ENCODE measurements around the gene TDRD12. TPM values are rescaled to one million over a fixed set of nuclear protein-coding genes. Genes with fewer than 3 reads are reported as not detected.

TDRD12 gene
- total RNA-seq, 1 donor from 2014 or later = 1.6 TPM

GRCh38 chr19:32800191-32800590 lies 80.6 kb downstream of the TDRD12 start:
- Histone ChIP-seq H3K9me3 (ENCODE audit: control insufficient read depth in 3 of 3, low read length in 3 of 3) (no peaks in the 10 kb centered on the region), H3K27ac (ENCODE audit: low read depth, low read length) (no peak overlapping the region), H3K4me3 (ENCODE audit: low read length in 3 of 3) (no peak overlapping the region), H3K27me3 (ENCODE audit: control insufficient read depth in 3 of 3, insufficient read depth in 3 of 3, low read length in 3 of 3) (no peaks in the 10 kb centered on the region), H3K36me3 (ENCODE audit: control insufficient read depth in 3 of 3, insufficient read depth in 3 of 3, low read length in 3 of 3) (no peaks in the 10 kb centered on the region), H3K9ac (ENCODE audit: low read depth in 1 of 3, low read length in 3 of 3) (no peak overlapping the region), H3K4me1 (ENCODE audit: control insufficient read depth in 3 of 3, insufficient read depth in 3 of 3, low read length in 3 of 3) (no peaks in the 10 kb centered on the region)

- no peaks in the 10 kb centered on the region for H3K9me3 ChIP-seq (ENCODE audit: control insufficient read depth in 3 of 3, low read length in 3 of 3)
- H3K4me3 ChIP-seq (ENCODE audit: low read length in 3 of 3) = no peak overlapping the region
- no peak overlapping the region for H3K27ac ChIP-seq (ENCODE audit: low read depth, low read length)
- no peaks in the 10 kb centered on the region for H3K27me3 ChIP-seq (ENCODE audit: control insufficient read depth in 3 of 3, insufficient read depth in 3 of 3, low read length in 3 of 3)
- H3K36me3 ChIP-seq (ENCODE audit: control insufficient read depth in 3 of 3, insufficient read depth in 3 of 3, low read length in 3 of 3) = no peaks in the 10 kb centered on the region
- H3K9ac ChIP-seq (ENCODE audit: low read depth in 1 of 3, low read length in 3 of 3) = no peak overlapping the region
- no peaks in the 10 kb centered on the region for H3K4me1 ChIP-seq (ENCODE audit: control insufficient read depth in 3 of 3, insufficient read depth in 3 of 3, low read length in 3 of 3)
These were observed 81.2 kb downstream of the TDRD12 start for GRCh38 chr19:32800754-32801153.

GRCh38 chr19:32802840-32803239 lies 83.3 kb downstream of the TDRD12 start:
- Histone ChIP-seq H3K36me3 (ENCODE audit: control insufficient read depth in 3 of 3, insufficient read depth in 3 of 3, low read length in 3 of 3) (no peaks in the 10 kb centered on the region), H3K9ac (ENCODE audit: low read depth in 1 of 3, low read length in 3 of 3) (no peak overlapping the region), H3K27me3 (ENCODE audit: control insufficient read depth in 3 of 3, insufficient read depth in 3 of 3, low read length in 3 of 3) (no peaks in the 10 kb centered on the region), H3K4me1 (ENCODE audit: control insufficient read depth in 3 of 3, insufficient read depth in 3 of 3, low read length in 3 of 3) (no peaks in the 10 kb centered on the region), H3K4me3 (ENCODE audit: low read length in 3 of 3) (no peak overlapping the region), H3K9me3 (ENCODE audit: control insufficient read depth in 3 of 3, low read length in 3 of 3) (no peaks in the 10 kb centered on the region), H3K27ac (ENCODE audit: low read depth, low read length) (no peak overlapping the region)

- H3K9me3 ChIP-seq (ENCODE audit: control insufficient read depth in 3 of 3, low read length in 3 of 3) = no peaks in the 10 kb centered on the region
- H3K36me3 ChIP-seq (ENCODE audit: control insufficient read depth in 3 of 3, insufficient read depth in 3 of 3, low read length in 3 of 3) = no peaks in the 10 kb centered on the region
- peaks cover 3 to 12% (median 4%) of the 10 kb centered on the region in 3 donors for H3K27me3 ChIP-seq (ENCODE audit: control insufficient read depth in 3 of 3, insufficient read depth in 3 of 3, low read length in 3 of 3)
- H3K4me1 ChIP-seq (ENCODE audit: control insufficient read depth in 3 of 3, insufficient read depth in 3 of 3, low read length in 3 of 3) = no peaks in the 10 kb centered on the region
- no peak overlapping the region for H3K9ac ChIP-seq (ENCODE audit: low read depth in 1 of 3, low read length in 3 of 3)
- H3K27ac ChIP-seq (ENCODE audit: low read depth, low read length) = no peak overlapping the region
- H3K4me3 ChIP-seq (ENCODE audit: low read length in 3 of 3) = no peak overlapping the region
These were observed 88.7 kb downstream of the TDRD12 start for GRCh38 chr19:32808236-32808635.

- Histone ChIP-seq H3K4me1 (ENCODE audit: control insufficient read depth in 3 of 3, insufficient read depth in 3 of 3, low read length in 3 of 3) (no peaks in the 10 kb centered on the region), H3K27me3 (ENCODE audit: control insufficient read depth in 3 of 3, insufficient read depth in 3 of 3, low read length in 3 of 3) (peaks cover 3 to 16% (median 4%) of the 10 kb centered on the region in 3 donors), H3K36me3 (ENCODE audit: control insufficient read depth in 3 of 3, insufficient read depth in 3 of 3, low read length in 3 of 3) (no peaks in the 10 kb centered on the region), H3K9me3 (ENCODE audit: control insufficient read depth in 3 of 3, low read length in 3 of 3) (no peaks in the 10 kb centered on the region), H3K9ac (ENCODE audit: low read depth in 1 of 3, low read length in 3 of 3) (peak overlapping the region in 1 of 3 donors; percentile 25), H3K4me3 (ENCODE audit: low read length in 3 of 3) (no peak overlapping the region), H3K27ac (ENCODE audit: low read depth, low read length) (no peak overlapping the region)
These were observed 89.7 kb downstream of the TDRD12 start for GRCh38 chr19:32809254-32809653.

- Histone ChIP-seq H3K9me3 (ENCODE audit: control insufficient read depth in 3 of 3, low read length in 3 of 3) (no peaks in the 10 kb centered on the region), H3K36me3 (ENCODE audit: control insufficient read depth in 3 of 3, insufficient read depth in 3 of 3, low read length in 3 of 3) (no peaks in the 10 kb centered on the region), H3K27ac (ENCODE audit: low read depth, low read length) (no peak overlapping the region), H3K27me3 (ENCODE audit: control insufficient read depth in 3 of 3, insufficient read depth in 3 of 3, low read length in 3 of 3) (peaks cover 3 to 16% (median 4%) of the 10 kb centered on the region in 3 donors), H3K4me3 (ENCODE audit: low read length in 3 of 3) (no peak overlapping the region), H3K4me1 (ENCODE audit: control insufficient read depth in 3 of 3, insufficient read depth in 3 of 3, low read length in 3 of 3) (no peaks in the 10 kb centered on the region), H3K9ac (ENCODE audit: low read depth in 1 of 3, low read length in 3 of 3) (no peak overlapping the region)
These were observed 90.2 kb downstream of the TDRD12 start for GRCh38 chr19:32809754-32810153.

- Histone ChIP-seq H3K4me3 (ENCODE audit: low read length in 3 of 3) (no peak overlapping the region), H3K36me3 (ENCODE audit: control insufficient read depth in 3 of 3, insufficient read depth in 3 of 3, low read length in 3 of 3) (no peaks in the 10 kb centered on the region), H3K27ac (ENCODE audit: low read depth, low read length) (no peak overlapping the region), H3K9me3 (ENCODE audit: control insufficient read depth in 3 of 3, low read length in 3 of 3) (no peaks in the 10 kb centered on the region), H3K4me1 (ENCODE audit: control insufficient read depth in 3 of 3, insufficient read depth in 3 of 3, low read length in 3 of 3) (no peaks in the 10 kb centered on the region), H3K27me3 (ENCODE audit: control insufficient read depth in 3 of 3, insufficient read depth in 3 of 3, low read length in 3 of 3) (peaks cover 3 to 16% (median 4%) of the 10 kb centered on the region in 3 donors), H3K9ac (ENCODE audit: low read depth in 1 of 3, low read length in 3 of 3) (no peak overlapping the region)
These were observed 90.9 kb downstream of the TDRD12 start for GRCh38 chr19:32810452-32810851.

- Histone ChIP-seq H3K9me3 (ENCODE audit: control insufficient read depth in 3 of 3, low read length in 3 of 3) (no peaks in the 10 kb centered on the region), H3K36me3 (ENCODE audit: control insufficient read depth in 3 of 3, insufficient read depth in 3 of 3, low read length in 3 of 3) (no peaks in the 10 kb centered on the region), H3K27ac (ENCODE audit: low read depth, low read length) (no peak overlapping the region), H3K9ac (ENCODE audit: low read depth in 1 of 3, low read length in 3 of 3) (no peak overlapping the region), H3K4me1 (ENCODE audit: control insufficient read depth in 3 of 3, insufficient read depth in 3 of 3, low read length in 3 of 3) (no peaks in the 10 kb centered on the region), H3K4me3 (ENCODE audit: low read length in 3 of 3) (no peak overlapping the region), H3K27me3 (ENCODE audit: control insufficient read depth in 3 of 3, insufficient read depth in 3 of 3, low read length in 3 of 3) (peaks cover 3 to 16% (median 4%) of the 10 kb centered on the region in 3 donors)
These were observed 91.6 kb downstream of the TDRD12 start for GRCh38 chr19:32811151-32811550.

GRCh38 chr19:32812036-32812435 lies 92.5 kb downstream of the TDRD12 start:
- Histone ChIP-seq H3K9me3 (ENCODE audit: control insufficient read depth in 3 of 3, low read length in 3 of 3) (no peaks in the 10 kb centered on the region), H3K4me3 (ENCODE audit: low read length in 3 of 3) (no peak overlapping the region), H3K36me3 (ENCODE audit: control insufficient read depth in 3 of 3, insufficient read depth in 3 of 3, low read length in 3 of 3) (no peaks in the 10 kb centered on the region), H3K27ac (ENCODE audit: low read depth, low read length) (no peak overlapping the region), H3K4me1 (ENCODE audit: control insufficient read depth in 3 of 3, insufficient read depth in 3 of 3, low read length in 3 of 3) (no peaks in the 10 kb centered on the region), H3K9ac (ENCODE audit: low read depth in 1 of 3, low read length in 3 of 3) (no peak overlapping the region), H3K27me3 (ENCODE audit: control insufficient read depth in 3 of 3, insufficient read depth in 3 of 3, low read length in 3 of 3) (peaks cover 3 to 21% (median 4%) of the 10 kb centered on the region in 3 donors)

GRCh38 chr19:32812571-32812970 lies 93.0 kb downstream of the TDRD12 start:
- Histone ChIP-seq H3K9me3 (ENCODE audit: control insufficient read depth in 3 of 3, low read length in 3 of 3) (no peaks in the 10 kb centered on the region), H3K27ac (ENCODE audit: low read depth, low read length) (no peak overlapping the region), H3K4me1 (ENCODE audit: control insufficient read depth in 3 of 3, insufficient read depth in 3 of 3, low read length in 3 of 3) (no peaks in the 10 kb centered on the region), H3K27me3 (ENCODE audit: control insufficient read depth in 3 of 3, insufficient read depth in 3 of 3, low read length in 3 of 3) (peaks cover 3 to 24% (median 7%) of the 10 kb centered on the region in 3 donors), H3K4me3 (ENCODE audit: low read length in 3 of 3) (no peak overlapping the region), H3K36me3 (ENCODE audit: control insufficient read depth in 3 of 3, insufficient read depth in 3 of 3, low read length in 3 of 3) (no peaks in the 10 kb centered on the region), H3K9ac (ENCODE audit: low read depth in 1 of 3, low read length in 3 of 3) (no peak overlapping the region)

Measured in skeletal muscle tissue (tissue), 4 donors.